CD4-positive, alpha-beta T cell treated with Interleukin-4 for 1 hour (primary cell): ENCODE measurements around the gene NXPH4.

Source experiments
- DNase-seq, 2 donors: peaks; one replicate each; pipeline ENCODE4 v3.0.0-alpha.2; 2020 to 2022

Gene NXPH4

DNA sequence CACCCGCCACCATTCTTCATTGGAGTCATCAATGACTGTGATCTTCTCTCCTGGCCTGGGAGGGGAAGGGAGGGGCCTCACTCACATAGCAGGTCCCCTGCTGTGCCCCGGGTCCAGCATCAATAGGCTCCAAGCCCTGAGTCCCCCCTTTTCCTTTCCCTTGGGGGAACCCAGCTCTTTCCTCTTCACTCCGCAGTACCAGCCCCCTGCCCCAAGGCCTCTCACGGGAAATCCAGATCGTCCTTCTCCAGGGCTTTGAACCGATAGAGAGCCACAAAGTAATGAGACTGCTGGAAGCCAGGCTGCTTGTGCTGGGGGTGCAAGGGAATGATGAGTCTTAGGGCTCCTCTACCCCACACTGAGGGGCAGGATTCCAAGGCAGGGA is 27.7 kb downstream of the NXPH4 start:
- DNase-seq = no peak

DNA sequence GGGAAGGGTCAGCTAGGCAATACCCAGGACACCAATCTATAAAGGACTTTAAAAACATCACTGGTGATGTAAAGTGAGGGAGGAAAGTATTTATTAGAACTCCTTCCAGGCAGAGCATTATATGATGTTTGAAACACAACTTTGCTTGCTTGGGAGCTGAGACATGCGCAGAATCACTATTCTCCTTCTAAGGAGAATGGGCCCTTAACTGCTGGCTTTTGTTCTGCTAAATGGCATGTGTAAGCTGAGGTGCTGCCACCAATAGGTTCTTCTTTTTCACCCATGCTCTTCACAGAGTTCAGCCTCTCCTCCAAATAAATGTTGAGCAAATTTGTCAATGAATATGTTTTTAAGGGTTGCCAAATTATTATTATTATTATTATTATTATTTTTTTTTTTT is 30.4 kb downstream of the NXPH4 start:
- no peak for DNase-seq

DNA sequence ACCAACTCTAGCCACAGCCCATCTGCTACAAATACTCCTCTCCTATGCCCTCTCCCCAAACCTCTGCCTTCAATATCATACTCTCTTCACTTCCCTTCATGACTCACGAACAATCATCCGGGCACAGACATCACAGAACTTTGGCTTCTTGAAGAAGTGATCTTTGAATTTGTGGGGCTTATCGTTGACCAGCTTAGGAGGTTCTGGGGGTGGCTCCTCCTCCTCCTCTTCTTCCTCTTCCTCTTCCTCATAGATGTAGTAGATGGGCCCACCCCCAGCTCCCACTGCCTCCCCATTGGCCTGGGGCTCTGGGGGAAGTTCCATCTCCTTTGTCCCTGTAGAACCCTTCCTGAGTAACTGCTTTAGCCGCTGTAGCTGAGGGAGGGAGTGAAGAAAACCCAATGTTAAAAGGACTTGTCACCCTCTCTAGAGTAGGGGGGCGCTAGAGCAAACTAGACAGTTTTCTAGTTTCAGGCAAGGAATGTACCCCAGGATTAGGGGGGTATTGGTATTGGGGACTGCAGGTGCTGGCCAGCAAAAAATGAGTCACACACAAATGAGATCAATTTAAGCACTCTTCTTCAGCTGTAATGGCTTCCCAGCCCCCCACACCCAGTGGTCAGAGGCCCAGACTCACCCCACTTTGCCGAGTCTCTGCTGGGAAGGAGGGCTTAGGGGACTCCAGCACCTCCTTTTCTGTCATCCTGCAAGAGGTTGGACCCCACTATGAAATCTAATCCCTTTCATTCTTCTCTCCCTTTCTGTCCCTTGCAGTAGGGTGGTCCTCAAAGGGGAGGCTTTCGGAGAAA is 32.5 kb downstream of the NXPH4 start:
- DNase-seq = peak in 1 of 2 donors; percentile 36

DNA sequence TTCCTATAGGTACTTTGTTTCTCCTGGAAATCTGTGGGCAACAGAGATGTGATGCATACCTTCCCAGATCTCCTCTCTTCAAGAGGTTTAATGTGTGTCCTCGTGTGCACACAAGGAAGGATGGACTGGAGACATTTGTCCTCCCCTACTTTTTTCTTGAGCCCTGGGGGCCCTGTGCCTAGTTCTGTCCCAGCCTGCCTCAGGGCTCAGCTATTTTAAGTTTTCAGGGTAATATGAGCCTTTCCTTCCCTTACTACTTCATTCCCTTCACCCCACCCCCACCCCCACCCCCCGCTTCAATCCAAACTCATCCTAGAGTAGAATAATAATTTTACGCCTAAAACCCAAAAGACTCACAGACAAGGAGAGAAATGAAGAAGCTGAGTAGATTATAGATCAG is 33.9 kb downstream of the NXPH4 start:
- no peak for DNase-seq

DNA sequence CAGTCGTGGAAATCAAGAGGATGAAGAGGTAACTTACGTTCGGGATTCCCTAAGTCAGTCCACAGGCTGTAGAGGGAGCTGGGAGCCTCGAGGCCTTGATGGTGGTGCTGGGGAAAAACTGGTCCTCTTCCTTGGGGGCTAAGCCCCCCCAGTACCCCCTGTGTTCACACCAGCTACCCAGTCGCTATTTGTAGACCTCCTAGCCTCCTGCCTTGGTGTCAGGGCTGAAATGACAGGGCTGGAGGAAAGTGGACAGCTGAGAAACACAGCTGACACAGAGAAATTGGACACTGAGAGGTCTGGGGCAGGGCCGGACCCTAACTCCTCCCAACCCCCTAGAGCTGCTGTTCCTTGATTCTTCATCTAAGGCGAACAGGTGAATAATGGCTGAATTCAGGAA is 34.4 kb downstream of the NXPH4 start, which contains the start of gene STAC3:
Gene STAC3, minus strand, starts transcription at position 232 of the 400 bp plus-strand sequence. CDS start 1,551 bp downstream, outside the sequence.
- DNase-seq = no peak

DNA sequence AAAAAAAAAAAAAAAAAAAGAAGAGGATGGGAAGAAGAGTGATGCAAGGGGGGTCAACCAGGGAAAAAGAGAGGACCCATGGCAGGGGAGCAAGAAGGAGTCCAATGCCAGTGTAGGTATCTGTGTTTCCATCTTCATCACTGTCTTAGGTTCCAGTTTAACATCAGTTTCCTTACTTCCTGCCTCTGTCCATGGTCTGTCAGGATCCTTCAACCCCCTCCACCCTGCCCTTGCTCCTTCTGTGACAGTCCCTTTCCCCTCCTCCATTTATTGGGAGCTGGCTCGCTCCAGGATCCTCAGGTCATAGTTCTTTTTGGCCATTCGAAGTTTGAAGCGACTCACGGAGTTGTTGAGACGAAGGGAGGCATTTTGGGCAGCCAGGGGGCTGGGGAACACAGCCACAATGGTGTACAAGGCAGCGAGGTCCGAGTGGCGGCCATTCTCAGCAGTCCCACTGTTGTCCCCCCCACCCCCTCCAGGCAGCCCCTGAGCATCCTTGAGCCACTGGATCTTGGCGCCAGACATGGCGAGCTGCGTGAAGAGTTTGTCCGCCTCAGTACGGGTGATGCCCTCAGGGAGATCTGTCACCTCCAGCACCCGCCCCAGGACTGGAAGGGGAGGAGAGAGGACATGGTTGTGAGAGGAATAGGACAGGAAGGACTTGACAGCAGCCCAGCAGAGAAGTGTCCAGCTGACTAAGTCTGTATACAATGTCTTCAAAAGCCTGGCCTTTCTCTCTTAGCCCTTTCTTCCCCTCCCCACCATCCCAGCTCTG is 38.1 kb downstream of the NXPH4 start:
- DNase-seq = no peak

DNA sequence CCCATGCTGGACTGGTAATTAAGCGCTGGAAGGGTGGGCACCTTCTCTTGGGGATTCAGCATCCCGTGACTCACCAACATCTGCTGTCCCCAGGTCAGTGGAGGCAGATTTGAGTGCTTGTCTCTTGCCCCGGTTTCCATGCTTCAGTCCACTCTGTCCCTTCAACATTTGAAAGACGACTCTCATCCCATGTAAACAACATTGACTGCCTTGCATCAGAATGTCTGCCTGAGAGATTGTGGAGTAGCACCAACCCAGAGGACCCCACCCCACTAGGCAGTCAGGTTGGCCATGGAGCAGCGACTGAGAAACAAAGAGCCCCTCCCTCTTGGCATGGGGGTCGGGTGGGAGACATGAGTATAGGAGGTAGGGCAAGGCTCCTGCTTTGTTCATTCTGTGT is 39.3 kb downstream of the NXPH4 start:
- no peak for DNase-seq

DNA sequence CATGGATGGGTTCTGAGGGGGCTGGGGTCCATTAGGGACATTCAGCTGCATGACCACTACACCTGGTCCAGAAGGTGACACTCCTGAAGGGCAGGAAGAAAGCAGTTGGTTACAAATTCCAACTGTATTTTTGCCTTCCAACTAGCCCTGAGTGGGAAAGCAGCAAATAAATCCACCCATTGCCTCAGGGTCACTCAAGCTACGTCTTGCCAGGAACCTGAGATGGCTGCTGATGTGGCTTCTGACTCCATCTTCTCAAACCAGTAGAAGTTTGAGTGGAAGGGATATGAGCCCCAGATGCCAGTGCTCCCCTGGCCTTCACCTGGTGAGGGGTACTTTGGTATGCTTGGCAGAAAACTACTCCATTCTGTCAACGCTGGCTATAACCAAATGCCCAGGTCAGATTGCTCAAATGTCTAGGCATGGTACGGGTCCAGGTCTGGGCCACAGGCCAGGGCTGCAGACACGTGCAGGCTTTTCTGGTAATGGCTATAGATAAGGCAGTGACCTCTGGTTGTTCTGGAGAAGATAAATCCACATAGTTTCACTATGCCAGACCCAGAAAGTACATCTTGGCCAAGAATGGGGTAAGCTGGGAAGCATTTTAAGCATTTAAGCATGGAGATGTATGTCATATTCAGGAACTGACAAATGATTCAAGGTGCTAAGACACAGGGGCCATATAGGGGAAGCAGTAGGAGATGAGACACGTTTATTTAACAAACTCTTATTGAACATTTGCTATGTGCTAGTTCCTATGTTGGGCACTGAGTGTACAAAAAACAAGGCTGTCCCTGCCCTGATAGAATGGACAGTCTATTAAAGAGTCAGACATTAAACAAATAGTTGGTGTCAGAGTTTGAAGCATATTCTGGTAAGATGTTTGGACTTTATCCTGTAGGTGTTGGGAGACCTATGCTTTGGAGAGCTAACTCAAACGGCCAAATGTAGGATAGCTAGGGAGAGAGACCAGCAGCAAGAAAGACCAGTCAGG is 42.7 kb downstream of the NXPH4 start:
- no peak for DNase-seq

DNA sequence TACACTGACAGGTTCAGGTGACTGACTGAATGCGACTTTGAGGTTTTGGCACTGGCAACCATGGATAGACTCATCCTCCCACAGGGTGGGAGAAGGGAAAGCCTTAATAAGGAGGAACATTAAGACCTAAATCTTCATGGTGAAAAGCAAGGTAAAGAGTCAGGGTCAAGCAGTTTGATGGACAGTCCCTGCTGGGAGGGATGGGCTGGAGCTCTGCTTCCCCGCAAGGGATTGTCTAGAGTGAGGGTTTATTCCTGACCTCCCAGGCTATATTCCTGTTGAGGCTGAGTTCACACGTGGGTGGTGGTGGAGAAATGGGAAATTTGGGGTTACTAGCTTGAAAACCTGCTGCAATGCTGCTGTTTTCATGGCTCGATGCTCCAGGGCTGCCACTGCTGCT is 43.8 kb downstream of the NXPH4 start:
- DNase-seq = no peak

DNA sequence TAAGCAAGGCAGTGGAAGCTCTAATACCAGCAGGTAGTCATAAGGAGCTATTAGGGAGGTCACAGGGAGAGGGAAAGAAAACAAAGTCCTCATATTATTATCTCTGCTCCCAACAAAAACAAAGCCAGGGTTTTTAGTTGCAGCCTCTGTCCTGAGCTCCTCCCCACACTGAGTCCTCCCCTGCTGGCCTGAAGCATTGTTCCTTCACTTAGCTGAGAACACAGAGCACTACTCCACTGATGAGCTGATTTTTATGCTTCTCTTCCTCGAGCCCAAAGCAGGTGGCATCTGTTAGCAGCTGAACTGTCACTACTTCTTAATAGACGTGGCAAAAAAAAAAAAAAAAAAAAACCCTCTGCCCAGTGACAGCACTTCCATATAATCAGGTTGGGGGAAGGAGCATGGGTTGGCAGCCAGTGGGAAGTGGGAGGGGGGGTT is 44.9 kb downstream of the NXPH4 start:
- no peak for DNase-seq

DNA sequence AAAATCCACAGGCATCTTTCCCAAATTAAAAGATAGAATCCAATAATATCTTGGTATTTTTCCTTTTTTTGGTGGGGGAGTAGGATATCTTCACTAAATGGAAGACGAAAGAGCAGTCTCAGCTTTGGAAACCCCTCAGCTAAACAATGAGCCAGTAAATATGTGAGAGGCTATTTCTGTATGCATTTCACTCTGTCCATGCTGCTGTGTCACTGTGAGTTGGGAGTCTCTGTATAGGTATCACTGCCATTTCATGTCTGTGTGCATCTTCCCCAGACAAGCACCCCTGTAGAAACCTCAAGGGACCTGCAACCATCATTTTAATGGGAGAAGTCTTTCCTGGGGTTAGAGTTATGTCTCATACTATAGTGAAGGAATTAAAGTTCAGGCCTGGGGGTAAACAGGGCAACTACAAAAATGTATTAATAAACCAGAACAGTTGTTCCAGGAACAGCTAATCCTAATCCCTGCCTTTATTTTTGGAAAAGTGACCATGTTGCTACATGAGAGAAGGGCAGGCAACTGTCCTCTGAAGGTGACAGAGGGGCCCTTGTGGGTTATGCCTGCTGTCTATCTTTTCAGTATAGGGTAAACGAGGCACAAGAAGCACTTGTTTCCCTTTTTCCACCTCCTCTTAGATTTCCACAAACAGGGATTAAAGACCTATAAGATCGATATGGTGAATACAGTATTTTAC is 45.7 kb downstream of the NXPH4 start:
- DNase-seq = no peak

DNA sequence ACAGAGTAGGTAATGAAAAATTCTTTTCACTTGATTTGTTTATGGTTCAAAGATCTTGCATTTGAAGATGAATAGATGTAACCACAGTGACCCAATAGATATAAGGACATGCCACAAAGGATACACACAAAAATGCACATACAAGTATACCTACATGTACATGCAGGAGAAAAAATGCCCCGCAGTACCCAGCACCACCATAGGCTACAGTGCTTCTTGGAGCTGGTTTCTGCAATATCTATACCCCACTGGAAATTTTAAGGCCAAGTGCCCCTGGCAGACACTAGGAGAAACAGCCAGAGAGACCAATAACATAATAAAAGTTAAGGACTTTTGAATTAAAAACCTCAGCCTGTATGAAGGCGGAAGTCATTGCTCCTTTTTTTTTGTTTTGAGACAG is 46.5 kb downstream of the NXPH4 start:
- no peak for DNase-seq

DNA sequence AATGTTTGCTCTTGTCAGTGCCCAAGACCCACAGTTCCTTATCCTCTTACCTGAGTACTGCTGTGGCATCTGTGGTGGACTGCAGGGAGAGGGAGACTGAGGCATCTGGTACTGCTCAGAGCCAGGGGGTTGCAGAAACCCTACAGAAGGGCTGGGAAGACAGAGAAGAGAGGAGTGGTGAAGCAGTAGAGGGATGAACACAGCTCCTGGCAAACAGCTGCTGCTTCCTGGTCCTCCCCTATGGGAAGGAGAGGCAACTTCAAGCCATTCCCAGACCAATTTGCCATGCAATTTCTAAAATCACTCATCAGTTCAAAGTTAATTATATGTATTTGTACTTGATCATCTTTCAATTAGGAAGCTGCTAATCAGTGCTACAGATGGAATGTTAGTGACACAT is 50.1 kb downstream of the NXPH4 start:
- no peak for DNase-seq

DNA sequence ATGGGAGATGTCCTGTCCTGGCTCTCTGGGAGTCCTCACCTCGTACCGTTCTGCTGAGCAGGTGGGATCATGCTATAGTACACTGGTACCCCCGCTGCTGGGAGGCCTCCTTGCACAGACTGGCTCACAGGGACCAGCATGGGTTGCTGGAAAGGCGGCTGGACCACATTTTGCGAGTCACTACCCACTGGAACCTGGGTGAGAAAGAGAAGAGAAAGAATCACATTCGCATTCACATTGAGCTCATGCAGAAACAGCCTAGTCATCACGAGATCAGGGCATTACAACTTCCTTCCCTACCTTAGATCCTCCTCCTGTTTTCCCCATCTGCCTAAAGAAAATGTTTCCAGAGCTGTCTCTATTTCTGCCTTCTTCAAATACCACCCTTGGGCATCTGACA is 51.7 kb downstream of the NXPH4 start:
- no peak for DNase-seq

DNA sequence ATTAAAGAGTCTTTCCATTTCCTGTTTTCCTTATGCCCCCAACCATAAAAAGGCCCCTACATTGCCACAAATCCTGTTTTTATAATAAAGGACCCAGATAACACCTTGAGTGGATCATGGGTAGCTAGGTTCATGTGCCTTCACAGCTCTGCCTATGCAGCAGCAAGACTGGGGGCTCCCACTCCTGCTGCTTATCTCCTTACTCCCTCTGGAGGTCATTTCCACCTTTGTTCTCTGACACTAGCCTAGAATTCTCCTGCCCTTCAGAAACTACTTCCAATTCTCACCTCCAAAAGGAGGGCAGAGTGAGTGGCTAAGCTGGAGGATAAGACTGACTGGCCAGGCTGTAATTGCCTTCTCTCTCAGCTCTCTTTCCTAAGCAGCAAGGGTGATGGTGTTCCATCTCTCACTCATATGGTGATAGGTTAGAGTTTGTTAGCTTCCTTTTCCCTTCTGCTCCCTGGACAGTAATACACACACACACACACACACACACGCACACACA is 54.4 kb downstream of the NXPH4 start:
- DNase-seq = no peak

DNA sequence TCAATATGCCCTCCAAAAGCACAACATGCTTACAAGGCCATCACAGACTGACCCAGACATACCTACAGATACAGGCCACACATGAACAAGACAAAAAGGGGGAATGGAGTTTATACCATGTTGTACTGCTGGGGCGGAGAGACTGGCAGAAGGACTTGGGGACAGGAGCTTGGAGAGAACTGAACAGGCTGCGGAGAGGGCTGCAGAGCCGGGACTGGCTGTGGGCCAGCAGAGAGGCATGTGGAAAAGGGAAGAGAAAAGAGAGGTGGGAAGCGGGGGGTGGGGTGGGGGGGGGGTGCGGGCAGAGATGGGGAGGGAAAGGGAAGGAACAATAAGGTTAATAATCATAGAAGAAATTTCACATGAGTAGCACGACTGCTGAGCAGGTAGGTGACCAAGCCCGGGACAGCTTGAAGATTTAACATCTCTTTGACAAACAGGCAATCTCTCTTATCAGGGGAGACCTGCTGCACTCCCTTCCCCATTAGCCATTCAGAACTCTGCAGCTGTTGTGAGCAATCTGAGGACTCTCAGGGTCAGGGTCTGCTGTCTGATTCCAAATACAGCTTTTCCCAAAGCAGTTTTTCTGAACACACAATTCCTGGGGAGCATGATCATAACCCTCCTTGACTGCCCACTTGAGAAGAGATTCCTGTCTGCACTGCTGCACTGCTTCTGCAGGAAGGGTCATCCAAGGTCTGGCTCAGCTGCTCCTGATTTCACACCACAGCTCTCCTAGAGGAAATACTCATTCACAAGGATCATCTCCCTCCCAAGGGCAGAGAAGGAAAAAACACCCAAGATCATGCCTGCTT is 56.0 kb downstream of the NXPH4 start:
- no peak for DNase-seq

DNA sequence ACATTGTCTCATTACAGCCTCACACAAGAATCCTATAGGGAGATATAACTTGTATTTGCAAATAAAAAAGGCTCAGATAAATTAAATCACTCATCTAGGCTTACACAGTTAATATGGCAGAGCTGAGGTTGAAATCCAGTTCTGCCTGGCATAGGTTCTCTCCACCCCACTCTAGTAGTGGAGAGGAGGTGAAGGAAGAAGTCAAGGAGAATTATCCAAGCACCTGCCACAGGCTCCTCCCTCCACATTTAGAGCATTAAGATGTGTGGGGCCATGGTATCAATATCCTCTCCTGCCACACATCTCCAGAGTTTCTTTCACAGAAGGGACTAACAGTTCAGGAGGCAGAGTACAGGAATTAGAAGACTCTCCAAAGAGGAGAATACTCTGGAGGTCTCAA is 56.9 kb downstream of the NXPH4 start:
- DNase-seq = no peak
